WERI-Rb-1 (cell line): ENCODE data around the gene CREM.

Source experiments
- DNase-seq: peaks from one replicate; pipeline ENCODE4 v3.0.0-alpha.2; 2020
- H3K27ac ChIP-seq: fragments of 250-450 bp; sonication (Bioruptor Pico); 2 replicates; pipeline ENCODE4 v1.5.1; 2020; ENCODE audit warnings: mild to moderate bottlenecking, moderate library complexity
- H3K27me3 ChIP-seq: fragments of 250-450 bp; sonication (Bioruptor Pico); 2 replicates; pipeline ENCODE4 v1.5.1; 2021; ENCODE audit warnings: mild to moderate bottlenecking, low read depth, moderate library complexity; ENCODE audit not compliant: insufficient read depth, severe bottlenecking
- H3K36me3 ChIP-seq: fragments of 250-450 bp; sonication (Bioruptor Pico); 2 replicates; pipeline ENCODE4 v1.5.1; 2020; ENCODE audit warnings: mild to moderate bottlenecking, moderate library complexity
- H3K4me3 ChIP-seq: 2 replicates; pipeline ENCODE4 v1.5.1; 2011; ENCODE audit warnings: low read depth, mild to moderate bottlenecking, control low read depth, low read length
- H3K9me3 ChIP-seq: fragments of 250-450 bp; sonication (Bioruptor Pico); 2 replicates; pipeline ENCODE4 v1.5.1; 2021; ENCODE audit warnings: mild to moderate bottlenecking, moderate library complexity; ENCODE audit not compliant: severe bottlenecking
- CTCF ChIP-seq: IDR thresholded peaks from 2 replicates; pipeline ENCODE4 v1.5.1; 2011; ENCODE audit warnings: low read depth, mild to moderate bottlenecking, control low read depth, inconsistent platforms, low read length

CREM gene

GRCh38 chr10:35224045-35224740 is 97.5 kb downstream of the CREM start:
- no peak for TF ChIP-seq CTCF
- H3K4me3 ChIP-seq = no peak overlapping the region
- DNase-seq = no peak
- no peaks in the 10 kb centered on the region for H3K36me3 ChIP-seq
- no peak overlapping the region for H3K27ac ChIP-seq
- H3K9me3 ChIP-seq = no peaks in the 10 kb centered on the region
- H3K27me3 ChIP-seq = no peaks in the 10 kb centered on the region

GRCh38 chr10:35225204-35225603 is 98.6 kb downstream of the CREM start:
- Histone ChIP-seq H3K4me3 (no peak overlapping the region), H3K27me3 (no peaks in the 10 kb centered on the region), H3K36me3 (no peaks in the 10 kb centered on the region), H3K9me3 (no peaks in the 10 kb centered on the region), H3K27ac (no peak overlapping the region)
- no peak for TF ChIP-seq CTCF
- DNase-seq = no peak

- no peak for TF ChIP-seq CTCF
- Histone ChIP-seq H3K36me3 (no peaks in the 10 kb centered on the region), H3K4me3 (no peak overlapping the region), H3K27ac (peak overlapping the region; percentile 35), H3K9me3 (no peaks in the 10 kb centered on the region), H3K27me3 (no peaks in the 10 kb centered on the region)
- DNase-seq = no peak
These were observed 99.9 kb downstream of the CREM start for GRCh38 chr10:35226507-35226906.

- H3K9me3 ChIP-seq = no peaks in the 10 kb centered on the region
- no peaks in the 10 kb centered on the region for H3K27me3 ChIP-seq
- no peak overlapping the region for H3K27ac ChIP-seq
- no peaks in the 10 kb centered on the region for H3K36me3 ChIP-seq
- no peak for TF ChIP-seq CTCF
- no peak overlapping the region for H3K4me3 ChIP-seq
- no peak for DNase-seq
These were observed 101.4 kb downstream of the CREM start for GRCh38 chr10:35228058-35228457.

- Histone ChIP-seq H3K4me3 (no peak overlapping the region), H3K27me3 (no peaks in the 10 kb centered on the region), H3K27ac (no peak overlapping the region), H3K36me3 (no peaks in the 10 kb centered on the region), H3K9me3 (no peaks in the 10 kb centered on the region)
- no peak for TF ChIP-seq CTCF
- no peak for DNase-seq
These were observed 105.0 kb downstream of the CREM start for GRCh38 chr10:35231646-35232045.

- no peak for TF ChIP-seq CTCF
- DNase-seq = no peak
- no peak overlapping the region for H3K4me3 ChIP-seq
- no peaks in the 10 kb centered on the region for H3K36me3 ChIP-seq
- no peak overlapping the region for H3K27ac ChIP-seq
- H3K9me3 ChIP-seq = no peaks in the 10 kb centered on the region
- H3K27me3 ChIP-seq = no peaks in the 10 kb centered on the region
These were observed 105.9 kb downstream of the CREM start for GRCh38 chr10:35232527-35232926.
